NB4 (cell line): Measurements from ENCODE around the gene ARID3B.

ENCODE experiments used
- CTCF ChIP-seq: IDR thresholded peaks from one replicate; pipeline ENCODE4 v1.5.1; 2012; ENCODE audit warnings: low read depth, low read length
- MYC ChIP-seq: IDR thresholded peaks from 2 replicates; pipeline ENCODE4 v1.6.1; 2011; ENCODE audit warnings: low read depth, low read length

- TF ChIP-seq MYC (no peak), CTCF (no peak)
These were observed 86.0 kb downstream of the ARID3B start for GRCh38 chr15:74626752-74627692.
